ENCODE results near the gene SGCD.

SGCD gene

GRCh38 chr5:156515121-156515520, 188.2 kb downstream of the SGCD start:
- no peak for DNase-seq (ENCODE audit: low spot score)

DNA sequence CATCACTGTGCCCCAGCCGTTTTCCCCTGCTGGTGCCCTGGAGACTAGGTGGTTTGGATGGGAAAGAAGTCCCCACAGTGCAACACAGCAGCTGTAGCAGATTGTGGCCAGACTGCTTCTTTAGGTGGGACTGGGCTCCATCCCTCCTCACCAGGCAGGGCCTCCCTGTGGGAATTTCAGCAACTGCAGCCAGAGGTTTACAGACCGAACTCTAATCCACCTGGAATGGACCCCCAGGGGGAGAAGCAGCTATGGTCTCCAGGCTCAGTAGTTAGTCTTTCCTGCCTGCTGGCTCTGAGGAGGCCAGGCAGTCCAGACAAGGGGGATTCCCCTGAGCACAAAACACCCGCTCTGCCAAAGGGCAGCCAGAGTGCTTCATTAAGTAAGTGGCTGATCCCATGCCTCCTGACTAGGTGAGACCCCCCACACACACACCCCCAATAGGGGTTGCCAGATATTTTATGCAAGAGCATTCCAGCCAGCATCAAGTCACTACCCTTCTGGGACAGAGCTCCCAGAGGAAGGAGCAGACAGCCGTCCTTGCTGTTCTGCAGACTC, 188.9 kb downstream of the SGCD start:
- DNase-seq (ENCODE audit: low spot score), result no peak

DNA sequence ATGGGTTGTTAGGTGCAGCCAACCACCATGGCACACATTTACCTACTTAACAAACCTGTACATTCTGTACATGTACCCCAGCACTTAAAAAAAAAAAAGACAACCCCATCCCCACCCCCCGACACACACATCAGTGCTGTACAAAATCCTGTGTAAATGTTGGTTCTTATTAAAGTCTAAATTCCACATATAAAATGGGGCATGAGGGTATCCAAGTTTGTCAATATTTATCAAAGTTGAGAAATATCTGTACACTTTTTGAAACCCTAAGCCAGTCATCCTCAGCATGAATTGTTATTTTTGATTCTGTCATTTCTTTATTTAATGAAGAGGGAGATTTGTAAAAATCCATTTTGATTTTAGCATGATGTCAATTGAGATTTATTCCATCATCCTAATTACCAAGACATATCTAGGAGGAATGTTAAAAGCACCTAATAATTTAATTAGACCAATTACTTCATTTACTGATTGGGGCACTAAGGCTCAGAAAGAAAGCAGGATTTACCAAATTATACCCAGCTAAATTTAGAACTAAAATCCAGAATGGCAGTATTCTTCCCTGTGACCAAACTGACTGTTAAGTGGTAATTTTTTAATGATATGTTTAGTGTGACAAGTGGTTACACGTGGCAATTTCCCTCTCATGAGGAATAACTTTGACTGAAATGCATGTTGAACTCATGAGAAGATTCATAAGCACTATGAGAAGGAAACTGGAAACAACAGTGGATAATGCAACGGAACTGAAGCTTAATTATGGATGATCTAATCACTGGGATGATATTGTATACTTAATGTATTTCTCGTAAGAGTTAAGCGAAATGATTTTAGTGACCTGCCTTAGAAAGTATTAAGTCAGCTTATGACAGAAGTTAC, 195.9 kb downstream of the SGCD start:
- DNase-seq (ENCODE audit: low spot score), result no peak

DNA sequence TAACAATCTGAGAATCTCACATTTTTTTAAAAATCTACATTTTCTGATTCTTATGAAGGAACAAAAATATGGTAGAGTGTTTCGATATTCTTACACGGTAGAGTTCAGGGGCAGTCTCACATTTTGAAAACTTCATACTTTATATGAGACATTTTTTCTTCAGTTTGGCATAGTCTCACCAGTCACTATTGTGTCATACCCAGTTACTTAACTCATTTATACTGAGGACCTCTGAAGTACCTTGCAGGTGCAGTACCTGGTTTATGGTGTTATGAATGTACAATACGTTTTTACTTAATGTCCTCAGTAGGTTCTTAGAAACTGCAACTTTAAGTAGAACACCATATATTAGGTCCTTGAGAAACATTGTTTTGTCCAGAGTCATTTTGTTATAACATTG, 196.6 kb downstream of the SGCD start:
- DNase-seq (ENCODE audit: low spot score), result no peak

DNA sequence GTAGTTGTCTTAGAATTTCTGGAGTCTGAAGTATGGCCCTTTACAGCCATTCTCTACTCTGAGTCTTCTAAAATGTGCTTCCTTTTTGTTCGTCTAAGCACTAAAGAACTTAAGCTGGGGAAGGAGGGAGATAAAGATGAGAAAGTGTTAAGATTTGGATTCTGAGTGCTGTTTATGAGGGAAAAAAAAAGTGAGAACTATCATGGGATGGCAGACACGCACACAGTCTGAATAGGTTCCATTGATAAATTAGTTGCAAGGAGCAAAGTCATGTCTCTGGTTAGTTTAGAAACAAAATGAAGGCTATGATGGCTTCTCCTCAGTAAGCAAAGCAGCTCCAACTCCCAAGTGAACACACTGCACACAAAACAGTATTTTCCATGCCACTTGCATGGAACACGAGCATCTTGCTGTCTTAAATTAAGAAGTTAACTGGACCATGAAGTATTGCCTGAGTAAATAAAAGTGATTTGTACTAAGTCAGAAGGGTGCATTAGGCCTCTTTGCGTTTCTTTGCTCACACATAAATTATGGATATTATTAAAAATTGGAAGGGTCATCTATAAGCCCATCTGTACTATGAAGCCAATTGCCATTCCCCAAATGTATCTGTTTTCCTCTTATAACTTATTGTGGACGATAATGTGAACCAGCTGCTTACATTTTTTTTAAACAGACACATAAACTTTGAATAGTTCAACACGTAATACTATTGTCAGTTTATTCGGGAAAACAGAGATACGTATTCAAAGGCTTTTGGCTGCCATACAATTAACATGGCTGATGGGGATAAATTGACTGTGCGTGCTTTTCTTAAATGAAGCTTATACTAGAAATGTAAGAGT, 199.3 kb downstream of the SGCD start:
- DNase-seq (ENCODE audit: low spot score), result no peak

DNA sequence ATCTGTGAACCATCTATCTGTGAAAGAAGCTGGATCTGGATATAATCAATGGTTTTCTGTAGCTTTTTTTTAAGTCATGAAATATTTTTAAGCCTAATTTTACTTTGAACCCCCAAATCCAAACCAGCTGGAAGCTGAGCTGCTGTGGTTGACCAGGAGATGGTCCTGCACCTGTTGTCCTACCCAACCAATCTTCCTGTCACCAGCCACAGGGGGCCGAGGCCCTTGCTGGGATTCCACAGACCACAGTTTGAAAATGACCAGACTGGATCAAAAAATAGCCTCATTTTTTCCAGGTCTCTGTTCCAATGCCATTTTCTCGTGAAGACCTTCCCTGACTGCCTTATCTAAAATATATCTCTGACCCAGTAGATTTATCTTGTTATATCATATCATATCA, 200.6 kb downstream of the SGCD start:
- no peak for DNase-seq (ENCODE audit: low spot score)

DNA sequence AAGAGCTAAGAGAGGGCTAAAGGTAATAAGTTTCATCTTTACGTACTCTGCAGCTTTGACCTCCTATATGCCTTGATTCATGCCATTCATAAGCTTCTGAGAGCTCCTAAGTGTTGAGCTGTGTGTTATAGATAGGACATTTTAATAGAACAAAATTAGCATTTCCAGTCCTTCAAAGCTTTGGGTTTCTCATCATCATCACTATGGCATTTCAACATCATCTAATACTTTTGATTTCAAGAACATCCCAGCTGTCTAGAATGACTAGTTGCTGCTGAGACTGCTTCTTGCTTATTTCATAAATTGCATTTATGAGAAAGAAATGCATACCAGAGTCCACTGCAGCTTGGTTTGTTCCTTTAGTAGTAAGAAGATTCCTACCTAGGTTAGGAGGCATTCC, 201.7 kb downstream of the SGCD start:
- DNase-seq (ENCODE audit: low spot score), result no peak

GRCh38 chr5:156529892-156530291, 202.9 kb downstream of the SGCD start:
- peak; percentile 17 for DNase-seq (ENCODE audit: low spot score)

- DNase-seq (ENCODE audit: low spot score), result no peak
These were observed 204.2 kb downstream of the SGCD start for GRCh38 chr5:156531199-156531598.

DNA sequence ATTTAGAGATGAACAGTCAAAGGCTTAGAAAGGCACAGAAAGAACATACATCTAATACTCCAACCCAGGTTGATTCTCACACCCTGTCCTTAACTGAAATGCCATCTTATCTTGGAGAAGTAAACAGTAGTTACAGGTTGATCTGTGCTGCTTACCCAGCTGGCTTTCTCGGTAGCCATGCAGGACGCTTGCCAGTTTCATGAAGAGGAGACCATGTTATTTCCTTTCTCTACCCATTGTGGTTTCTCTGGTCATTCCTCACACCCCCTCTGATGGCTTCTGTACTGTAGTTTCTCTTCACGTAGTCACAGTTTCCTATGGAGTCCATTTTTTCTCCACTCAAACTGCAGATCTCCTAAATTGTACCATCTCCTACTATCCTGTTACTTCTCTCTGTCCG, 206.0 kb downstream of the SGCD start:
- no peak for DNase-seq (ENCODE audit: low spot score)

GRCh38 chr5:156534085-156534484, 207.1 kb downstream of the SGCD start:
- DNase-seq (ENCODE audit: low spot score), result peak; percentile 21

GRCh38 chr5:156534906-156535485, 208.0 kb downstream of the SGCD start:
- peak; percentile 33 for DNase-seq (ENCODE audit: low spot score)

- no peak for DNase-seq (ENCODE audit: low spot score)
These were observed 213.5 kb downstream of the SGCD start for GRCh38 chr5:156540491-156540890.

DNA sequence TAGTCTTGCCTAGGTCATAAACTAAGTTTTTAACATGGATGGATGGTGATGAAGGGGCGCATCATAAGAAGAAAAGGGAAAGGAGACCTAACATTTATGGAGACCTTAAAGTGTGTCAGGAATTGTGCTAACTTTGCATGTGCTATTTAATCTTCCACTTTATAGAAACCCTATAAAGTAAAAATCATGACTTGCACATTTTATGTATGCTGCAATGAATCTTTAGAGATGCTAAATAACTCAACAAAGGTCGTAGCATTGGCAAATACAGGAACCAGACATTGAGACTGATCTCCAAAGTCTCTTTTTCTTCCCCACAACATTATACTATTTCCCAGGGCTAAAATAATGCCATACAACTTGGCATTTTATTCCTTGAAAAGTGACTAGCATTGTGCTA, 214.6 kb downstream of the SGCD start:
- no peak for DNase-seq (ENCODE audit: low spot score)

- no peak for DNase-seq (ENCODE audit: low spot score)
These were observed 216.6 kb downstream of the SGCD start for GRCh38 chr5:156543348-156544145.

DNA sequence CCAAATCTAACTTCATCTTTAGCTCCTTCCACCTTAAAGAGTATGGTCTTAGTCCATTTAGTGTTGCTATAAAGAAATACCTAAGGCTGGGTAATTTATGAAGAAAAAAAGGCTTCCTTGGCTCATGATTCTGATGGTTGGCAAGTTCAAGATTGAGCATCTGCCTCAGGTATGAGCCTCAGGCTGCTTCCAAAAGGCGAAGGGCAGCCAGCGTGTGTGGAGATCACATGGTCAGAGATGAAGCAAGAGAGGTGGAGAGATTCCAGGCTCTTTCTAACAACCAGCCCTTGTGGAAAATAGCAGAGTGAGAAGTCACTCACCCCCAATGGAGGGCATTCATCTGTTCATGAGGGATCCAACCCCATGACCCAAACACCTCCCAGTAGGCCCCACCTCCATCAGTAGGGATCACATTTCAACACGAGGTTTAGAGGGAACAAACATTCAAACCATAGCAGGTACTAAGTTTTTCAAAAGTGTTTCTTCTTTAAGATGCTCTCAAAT, 225.9 kb downstream of the SGCD start:
- DNase-seq (ENCODE audit: low spot score), result no peak

GRCh38 chr5:156556666-156557406, 229.9 kb downstream of the SGCD start:
- no peak for DNase-seq (ENCODE audit: low spot score)

GRCh38 chr5:156560002-156560401, 233.0 kb downstream of the SGCD start:
- no peak for DNase-seq (ENCODE audit: low spot score)

GRCh38 chr5:156561651-156562050, 234.7 kb downstream of the SGCD start:
- DNase-seq (ENCODE audit: low spot score), result no peak

DNA sequence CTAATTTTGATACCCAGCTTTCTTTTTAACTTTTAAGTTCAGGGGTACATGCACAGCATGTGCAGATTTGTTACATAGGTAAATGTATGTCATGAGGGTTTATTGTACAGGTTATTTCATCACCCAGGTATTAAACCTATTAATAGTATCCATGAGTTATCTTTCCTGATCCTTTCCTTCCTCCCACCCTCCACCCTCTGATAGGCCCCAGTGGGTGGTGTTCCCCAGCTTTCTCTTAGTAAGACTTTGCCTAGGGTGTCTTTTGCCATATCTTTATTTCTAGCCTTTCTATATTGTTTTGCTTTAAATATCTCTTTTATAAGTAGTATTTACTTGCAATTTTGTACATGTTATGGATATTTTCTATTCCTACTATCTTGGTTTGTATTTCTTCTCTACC, 243.7 kb downstream of the SGCD start:
- DNase-seq (ENCODE audit: low spot score), result no peak

GRCh38 chr5:156581725-156582124, 254.8 kb downstream of the SGCD start:
- DNase-seq (ENCODE audit: low spot score), result no peak
